GM18526 (cell line): ENCODE results near the gene TFEC.

Experiments used
- POLR2A ChIP-seq: IDR thresholded peaks from 3 replicates; pipeline ENCODE4 v1.6.1; 2011; ENCODE audit not compliant: insufficient read length; ENCODE audit errors: extremely low read depth

Gene TFEC

DNA sequence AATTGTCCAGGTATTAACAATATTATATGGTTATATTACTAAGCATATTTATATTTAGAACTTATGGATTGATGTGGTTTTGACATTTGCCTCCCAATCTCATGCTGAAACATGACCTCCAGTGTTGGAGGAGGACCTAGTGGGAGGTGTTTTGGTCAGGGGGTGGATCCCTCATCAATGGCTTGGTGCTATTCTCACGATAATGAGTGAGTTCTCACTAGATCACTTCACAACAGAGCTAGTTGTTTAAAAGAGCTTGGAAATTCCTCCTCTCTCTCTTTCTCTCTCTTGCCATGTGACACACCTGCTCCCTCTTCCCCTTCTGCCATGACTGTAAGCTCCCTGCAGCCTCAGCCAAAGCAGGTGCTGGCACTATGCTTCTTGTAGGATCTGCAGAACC lies 19.0 kb downstream of the TFEC start:
- TF ChIP-seq POLR2A = no peak

DNA sequence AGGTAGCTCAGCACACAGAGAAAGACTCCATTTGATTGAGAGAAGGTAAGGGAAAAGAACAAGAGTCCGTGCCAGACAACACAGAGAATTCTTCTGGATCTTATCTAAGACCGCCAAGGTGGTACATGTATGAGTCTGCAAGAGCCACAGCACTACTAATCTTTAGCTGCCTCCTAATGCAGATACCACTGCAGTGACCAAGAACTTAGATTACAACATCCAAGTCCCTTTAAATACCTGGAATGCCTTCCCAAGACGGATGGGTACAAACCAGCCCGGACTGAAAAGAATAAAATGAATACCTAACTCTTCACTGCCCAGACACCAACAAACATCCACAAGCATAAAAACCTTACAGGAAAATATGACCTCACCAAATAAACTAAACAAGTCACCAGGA lies 33.3 kb downstream of the TFEC start:
- TF ChIP-seq POLR2A = no peak

- no peak for TF ChIP-seq POLR2A
Measured at GRCh38 chr7:115995701-115996100, 34.9 kb downstream of the TFEC start.

DNA sequence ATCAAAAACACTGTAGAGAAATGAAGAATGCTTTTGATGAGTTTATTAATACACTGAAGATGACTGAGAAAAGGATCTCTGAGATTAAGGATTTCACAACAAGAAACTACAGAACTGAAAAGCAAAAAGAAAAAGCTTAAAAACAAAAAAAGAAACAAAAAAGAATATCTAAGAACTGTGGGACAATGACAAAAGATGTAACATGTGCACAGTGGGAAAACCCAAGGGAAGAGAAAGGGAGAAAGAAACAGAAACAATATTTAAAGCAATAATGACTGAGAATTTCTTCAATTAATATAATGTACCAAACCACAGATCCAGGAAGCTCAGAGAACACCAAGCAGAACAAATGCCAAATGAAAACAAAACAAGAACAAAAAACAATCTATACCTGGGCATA lies 42.2 kb downstream of the TFEC start:
- no peak for TF ChIP-seq POLR2A

GRCh38 chr7:115987486-115987885 lies 43.1 kb downstream of the TFEC start:
- TF ChIP-seq POLR2A = no peak

GRCh38 chr7:115984105-115984504 lies 46.5 kb downstream of the TFEC start:
- no peak for TF ChIP-seq POLR2A

DNA sequence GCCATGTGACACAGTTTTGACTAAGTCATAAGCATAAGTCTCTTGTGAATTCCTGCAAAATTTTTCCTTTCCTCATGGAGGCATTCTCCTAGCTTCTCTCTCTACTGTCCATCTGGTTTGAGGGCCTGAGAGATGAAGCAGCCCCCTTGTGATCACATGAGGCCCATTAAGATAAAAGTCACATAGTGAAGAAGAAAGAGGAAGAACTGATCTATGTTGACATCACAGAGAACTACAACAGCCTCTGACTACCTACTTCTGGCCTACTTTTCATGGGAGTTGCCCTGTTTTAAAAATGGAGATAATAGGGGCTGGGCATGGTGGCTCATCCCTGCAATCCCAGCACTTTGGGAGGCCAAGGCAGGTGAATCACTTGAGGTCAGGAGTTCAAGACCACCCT lies 50.4 kb downstream of the TFEC start:
- TF ChIP-seq POLR2A = no peak

GRCh38 chr7:115976651-115977050 lies 53.9 kb downstream of the TFEC start:
- no peak for TF ChIP-seq POLR2A

GRCh38 chr7:115975766-115976165 lies 54.8 kb downstream of the TFEC start:
- TF ChIP-seq POLR2A = no peak

DNA sequence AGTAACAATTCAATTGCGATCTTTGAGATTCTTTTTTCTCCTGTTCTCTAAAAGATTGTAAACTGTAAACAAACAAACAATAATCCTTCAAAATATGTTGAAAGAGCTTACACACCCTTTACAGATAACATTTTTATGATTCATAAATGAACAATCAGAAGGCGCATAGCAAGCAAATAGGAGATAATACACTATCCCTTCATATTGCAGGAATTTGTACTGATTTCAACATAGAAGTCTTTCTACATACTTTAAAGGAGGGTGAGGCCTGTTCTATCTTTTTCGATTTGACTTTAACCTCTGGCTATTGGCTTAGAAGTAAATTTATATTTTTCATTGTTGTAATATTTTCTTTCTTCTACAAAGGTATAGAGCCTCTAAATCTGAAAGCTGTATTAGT lies 57.2 kb downstream of the TFEC start:
- no peak for TF ChIP-seq POLR2A

GRCh38 chr7:115971506-115971905 lies 59.1 kb downstream of the TFEC start:
- TF ChIP-seq POLR2A = no peak

GRCh38 chr7:115968596-115968995 lies 62.0 kb downstream of the TFEC start:
- no peak for TF ChIP-seq POLR2A

DNA sequence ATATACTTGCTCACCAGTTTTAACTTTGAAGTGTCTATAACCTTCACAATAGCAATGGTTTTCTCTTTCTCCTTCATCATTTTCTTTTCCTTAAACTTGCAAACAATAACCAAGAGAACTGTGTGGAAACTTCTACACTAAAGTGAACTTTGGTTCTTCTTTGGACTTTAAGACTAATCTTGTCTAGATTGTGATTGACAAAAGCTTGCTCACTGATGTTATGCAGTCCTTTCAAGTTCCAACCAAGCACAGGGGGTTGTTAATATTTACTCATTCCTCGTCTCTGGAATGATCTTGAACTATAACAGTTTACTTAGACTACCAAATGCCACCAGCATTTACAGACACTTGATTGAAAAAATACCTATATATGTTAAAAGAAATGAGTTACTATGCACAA lies 62.4 kb downstream of the TFEC start:
- TF ChIP-seq POLR2A = no peak

DNA sequence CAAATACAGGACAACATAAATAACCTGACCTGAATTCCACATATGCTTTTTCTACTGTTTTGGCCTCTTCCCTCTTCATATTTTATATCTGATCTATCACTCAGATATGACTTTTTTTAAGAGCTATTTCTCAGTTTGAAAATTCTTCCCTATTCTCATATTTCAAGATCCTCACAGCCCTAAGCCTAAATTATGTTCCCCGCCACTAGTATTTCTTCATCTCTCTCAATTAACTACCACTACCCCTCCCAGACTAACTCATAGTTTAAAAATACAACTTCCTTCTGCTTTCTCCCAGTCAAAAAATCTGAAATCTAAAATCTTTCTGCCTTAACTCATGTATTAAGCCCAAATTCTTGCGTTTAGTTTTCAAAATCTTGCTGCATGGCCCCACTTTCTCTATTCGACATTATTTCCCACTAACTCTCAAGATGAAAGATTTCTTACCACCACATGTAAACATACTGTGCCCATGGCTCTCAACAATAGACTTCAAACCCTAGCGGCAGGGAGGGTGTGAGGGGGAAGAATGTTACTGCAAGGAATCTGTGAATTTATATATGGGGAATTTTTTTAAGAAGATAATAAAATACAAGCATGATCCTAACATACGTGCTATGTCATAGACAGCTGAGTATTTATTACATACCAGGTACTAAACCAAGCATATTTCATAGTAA lies 64.6 kb downstream of the TFEC start:
- no peak for TF ChIP-seq POLR2A

GRCh38 chr7:115965236-115965635 lies 65.3 kb downstream of the TFEC start:
- TF ChIP-seq POLR2A = no peak

DNA sequence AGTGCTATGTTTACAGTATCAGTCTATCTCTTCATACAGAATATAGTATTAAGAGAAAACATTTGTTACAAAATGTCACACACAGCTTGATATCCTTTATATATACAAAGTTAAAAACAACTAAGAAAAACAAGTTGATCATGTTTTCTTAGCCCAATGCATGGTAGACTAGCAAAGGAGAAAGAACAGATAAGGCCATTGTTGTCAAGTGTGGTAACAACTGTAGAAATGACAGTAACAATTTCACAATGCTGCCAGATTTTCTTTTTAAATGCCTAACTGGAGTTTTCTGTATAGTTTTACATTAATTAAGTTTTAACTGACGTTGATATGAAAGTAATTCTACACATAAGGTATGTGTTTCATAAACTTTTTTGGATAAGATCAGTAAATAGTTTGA lies 65.8 kb downstream of the TFEC start:
- TF ChIP-seq POLR2A = no peak

DNA sequence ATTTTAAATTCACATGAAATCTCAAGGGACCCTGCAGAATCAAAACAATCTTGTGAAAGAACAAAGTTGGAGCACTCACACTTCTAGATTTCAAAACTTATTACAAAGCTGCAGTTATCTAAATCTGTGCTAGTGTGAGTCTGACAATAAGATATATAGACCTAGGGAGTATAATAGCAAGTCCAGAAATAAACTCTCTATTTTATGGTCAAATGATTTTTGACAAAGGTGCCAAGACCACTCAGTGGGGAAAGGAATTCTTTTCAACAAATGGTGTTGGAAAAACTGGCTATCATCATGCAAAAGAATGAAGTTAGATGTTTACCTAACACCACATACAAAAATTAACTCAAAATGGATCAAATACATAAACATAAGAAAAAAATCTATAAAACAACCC lies 68.2 kb downstream of the TFEC start:
- TF ChIP-seq POLR2A = no peak
